ENCODE measurements around the gene IGSF21.

The IGSF21 gene

DNA sequence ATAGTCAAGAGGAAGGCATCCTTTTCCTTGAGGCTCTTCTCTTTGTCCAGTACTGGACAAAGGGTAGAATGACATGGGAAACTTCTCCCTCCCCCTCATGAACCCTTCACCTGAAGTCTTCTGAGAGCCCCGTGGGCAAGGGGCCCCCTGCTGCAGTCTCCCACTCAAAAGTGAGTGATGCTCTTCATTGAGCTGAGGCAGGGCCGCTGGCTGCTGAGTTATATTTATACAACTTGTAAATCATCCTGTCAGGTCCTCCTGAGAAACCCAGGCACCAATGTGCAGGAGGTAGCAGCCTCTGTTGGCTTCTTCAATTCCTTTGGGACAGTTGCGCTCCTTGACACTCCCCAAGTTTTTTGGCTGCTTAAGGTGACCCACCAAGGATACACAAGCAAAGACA is 150.2 kb downstream of the IGSF21 start:
- DNase-seq (ENCODE audit: low read depth in 2 of 2): no peak

- DNase-seq (ENCODE audit: low read depth in 2 of 2): no peak
Measured at GRCh38 chr1:18261891-18262290, 154.3 kb downstream of the IGSF21 start.

DNA sequence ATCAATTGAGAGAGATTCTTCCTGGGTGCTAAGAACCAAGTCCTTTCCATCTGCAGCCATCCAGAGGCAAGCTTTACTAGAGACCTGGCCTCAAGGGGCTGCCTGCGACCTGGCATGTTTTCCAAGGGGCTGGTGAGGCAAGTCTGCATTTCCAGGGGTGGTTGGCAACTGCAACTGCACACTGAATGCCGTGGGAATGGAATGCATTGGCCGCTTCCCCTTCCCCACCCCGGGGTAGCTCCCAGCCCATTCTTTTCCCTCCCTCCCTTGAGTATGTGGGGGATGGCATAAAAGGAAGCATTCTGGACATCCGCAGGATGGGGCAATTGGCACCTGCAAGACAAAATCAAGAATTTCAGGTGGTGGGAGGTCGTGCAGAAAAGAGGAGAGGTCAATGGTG is 155.1 kb downstream of the IGSF21 start:
- no peak for DNase-seq (ENCODE audit: low read depth in 2 of 2)

DNA sequence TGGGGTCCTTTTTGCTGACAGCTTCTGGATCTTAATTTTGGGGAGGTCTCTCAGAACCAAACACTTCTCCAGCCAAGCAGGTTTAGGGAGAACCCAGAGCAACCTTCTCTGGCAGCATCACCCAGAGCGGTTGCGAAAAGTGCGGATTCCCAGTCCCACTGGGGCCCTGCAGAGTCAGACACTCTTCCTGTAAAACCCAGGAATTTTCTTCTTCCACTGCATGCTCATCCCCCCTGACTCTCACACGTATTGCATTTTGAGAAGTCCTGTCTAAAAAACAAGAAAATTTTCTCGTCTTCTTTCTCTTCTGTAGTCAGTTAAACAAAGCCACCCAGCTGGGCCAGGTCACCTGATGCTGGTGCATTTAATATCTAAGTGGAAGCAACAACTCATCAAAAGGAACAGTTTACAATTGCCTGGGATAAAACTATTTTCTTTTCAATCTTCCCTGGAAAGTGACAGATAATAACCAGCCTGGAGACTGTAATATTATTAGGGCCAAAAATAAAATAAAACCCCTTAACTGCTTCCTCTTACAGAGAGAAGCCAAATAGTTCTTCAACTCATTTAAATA is 156.0 kb downstream of the IGSF21 start:
- no peak for DNase-seq (ENCODE audit: low read depth in 2 of 2)

- no peak for DNase-seq (ENCODE audit: low read depth in 2 of 2)
Measured at GRCh38 chr1:18264450-18265039, 156.9 kb downstream of the IGSF21 start.

- DNase-seq (ENCODE audit: low read depth in 2 of 2): no peak
Measured at GRCh38 chr1:18265641-18266040, 158.0 kb downstream of the IGSF21 start.

DNA sequence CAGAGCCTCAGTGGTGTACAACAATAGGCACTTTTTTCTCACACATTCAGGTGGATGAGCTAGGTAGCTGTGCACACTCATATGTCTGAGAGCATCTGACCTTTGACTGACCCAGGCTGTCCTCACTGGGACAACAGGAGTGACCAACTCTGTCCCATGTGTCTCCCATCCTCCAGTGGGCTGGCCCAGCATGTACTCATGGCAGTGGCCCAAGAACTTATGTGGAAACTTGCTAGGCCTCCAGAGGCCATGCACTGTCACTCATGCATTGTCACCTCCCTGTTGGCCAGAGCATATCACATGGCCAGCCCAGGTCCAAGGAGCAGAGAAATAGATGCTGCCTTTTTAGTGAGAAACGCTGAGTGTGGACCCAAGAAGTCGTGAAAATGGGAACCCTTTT is 158.8 kb downstream of the IGSF21 start:
- DNase-seq (ENCODE audit: low read depth in 2 of 2): no peak

DNA sequence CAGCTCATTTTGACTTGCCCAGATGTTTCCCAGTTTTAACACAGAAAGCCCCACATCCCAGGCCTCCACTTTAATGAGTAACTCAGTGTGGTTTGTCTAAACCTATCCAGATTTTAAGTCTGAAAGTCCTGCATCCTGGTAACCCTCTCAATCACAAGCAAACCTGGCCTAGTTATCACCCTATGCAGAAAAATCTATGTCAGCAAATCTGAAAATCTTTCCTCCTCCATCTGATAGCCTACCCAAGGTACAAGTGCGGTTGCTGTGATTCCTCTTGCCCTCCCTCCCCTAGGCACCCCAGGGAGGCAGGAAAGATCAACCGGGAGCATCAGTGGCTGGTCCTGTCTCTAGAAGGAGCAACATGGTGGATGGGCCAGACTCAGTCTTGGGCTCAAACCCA is 163.7 kb downstream of the IGSF21 start:
- no peak for DNase-seq (ENCODE audit: low read depth in 2 of 2)

GRCh38 chr1:18278946-18279345 is 171.3 kb downstream of the IGSF21 start:
- DNase-seq (ENCODE audit: low read depth in 2 of 2): no peak

DNA sequence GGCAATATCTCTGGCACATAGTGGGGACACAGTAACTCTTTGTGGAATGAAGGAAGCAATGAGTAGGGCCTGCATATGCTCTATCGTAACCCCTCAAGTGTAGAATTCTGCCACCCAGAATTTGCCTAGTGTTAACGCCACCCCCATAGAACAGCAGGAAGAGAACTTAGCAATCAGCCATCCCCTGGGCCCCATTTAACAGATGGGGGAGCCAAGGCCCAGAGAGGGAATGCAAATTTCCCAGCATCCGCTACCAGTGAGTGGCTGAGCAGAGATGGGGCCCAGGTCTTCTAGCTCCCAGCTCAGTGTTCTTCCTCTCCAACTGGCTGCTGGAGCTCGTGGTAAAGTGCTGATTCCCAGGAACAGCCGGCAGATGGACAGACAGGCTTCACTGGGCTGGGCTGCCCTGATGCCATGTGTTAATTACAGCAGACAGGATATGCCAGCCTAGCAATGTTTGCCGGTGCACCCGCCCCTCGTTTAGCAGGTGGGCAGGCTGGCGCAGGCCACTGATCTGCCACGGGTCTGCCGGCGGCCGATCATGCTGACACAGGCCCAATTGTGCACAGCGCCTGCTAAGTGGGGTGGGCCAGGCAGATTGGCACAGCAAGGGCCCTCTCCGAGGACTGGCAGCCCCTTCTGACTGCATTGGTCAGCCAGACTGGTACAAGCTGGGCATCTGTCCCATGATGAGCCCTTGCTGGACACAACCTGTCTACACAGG is 171.9 kb downstream of the IGSF21 start:
- DNase-seq (ENCODE audit: low read depth in 2 of 2): no peak

DNA sequence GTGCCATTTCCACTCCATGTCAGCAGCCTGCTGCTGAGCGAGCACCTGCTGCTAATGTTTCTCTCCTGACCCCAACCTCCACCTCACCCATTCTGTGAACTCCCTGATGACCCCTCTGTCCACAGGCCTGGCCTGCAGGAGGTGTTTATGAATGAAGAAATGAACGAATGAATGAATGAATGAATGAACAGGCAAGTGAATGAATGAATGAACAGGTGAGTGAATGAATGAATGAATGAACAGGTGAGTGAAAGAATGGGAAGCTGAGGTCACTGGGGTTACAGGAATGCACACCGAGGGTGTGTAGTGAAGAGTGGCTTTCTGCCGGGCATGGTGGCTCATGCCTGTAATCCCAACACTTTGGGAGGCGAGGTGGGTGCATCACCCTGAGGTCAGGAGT is 173.4 kb downstream of the IGSF21 start:
- DNase-seq (ENCODE audit: low read depth in 2 of 2): no peak

DNA sequence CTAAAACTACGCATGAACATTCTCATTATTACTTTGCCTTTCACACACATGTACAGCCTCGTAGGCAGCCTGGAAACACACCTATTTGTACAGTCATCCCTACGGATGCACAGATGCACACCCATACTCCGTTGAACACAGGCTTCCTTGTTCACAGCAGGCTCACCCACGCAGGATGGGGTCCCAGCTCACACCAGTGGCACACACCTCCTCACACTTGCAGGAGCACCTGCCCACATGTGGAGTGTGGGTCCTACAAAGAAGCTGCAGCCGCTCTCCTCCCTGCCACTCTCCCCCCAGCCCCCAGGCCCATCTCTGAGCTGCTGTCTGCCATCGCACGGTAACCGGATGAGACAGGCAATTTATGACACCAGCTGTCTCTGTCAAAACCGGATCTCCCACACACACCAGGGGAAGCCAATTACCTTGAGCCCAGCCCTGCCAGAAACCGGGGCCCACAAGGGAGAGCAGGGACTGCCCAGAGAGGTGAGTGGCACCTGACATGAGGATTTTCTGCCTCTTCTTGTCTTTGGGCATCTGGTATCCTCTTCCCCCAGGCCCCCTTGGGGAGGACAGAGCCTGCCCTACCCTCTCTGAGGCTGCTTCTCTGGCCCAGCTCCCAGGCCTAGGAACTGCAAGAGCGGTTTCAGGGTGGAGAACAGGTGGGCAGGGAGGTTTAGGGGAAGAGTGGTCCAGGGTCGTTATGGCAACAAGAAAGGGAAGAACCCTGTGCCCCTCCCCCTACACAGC is 175.4 kb downstream of the IGSF21 start:
- no peak for DNase-seq (ENCODE audit: low read depth in 2 of 2)

DNA sequence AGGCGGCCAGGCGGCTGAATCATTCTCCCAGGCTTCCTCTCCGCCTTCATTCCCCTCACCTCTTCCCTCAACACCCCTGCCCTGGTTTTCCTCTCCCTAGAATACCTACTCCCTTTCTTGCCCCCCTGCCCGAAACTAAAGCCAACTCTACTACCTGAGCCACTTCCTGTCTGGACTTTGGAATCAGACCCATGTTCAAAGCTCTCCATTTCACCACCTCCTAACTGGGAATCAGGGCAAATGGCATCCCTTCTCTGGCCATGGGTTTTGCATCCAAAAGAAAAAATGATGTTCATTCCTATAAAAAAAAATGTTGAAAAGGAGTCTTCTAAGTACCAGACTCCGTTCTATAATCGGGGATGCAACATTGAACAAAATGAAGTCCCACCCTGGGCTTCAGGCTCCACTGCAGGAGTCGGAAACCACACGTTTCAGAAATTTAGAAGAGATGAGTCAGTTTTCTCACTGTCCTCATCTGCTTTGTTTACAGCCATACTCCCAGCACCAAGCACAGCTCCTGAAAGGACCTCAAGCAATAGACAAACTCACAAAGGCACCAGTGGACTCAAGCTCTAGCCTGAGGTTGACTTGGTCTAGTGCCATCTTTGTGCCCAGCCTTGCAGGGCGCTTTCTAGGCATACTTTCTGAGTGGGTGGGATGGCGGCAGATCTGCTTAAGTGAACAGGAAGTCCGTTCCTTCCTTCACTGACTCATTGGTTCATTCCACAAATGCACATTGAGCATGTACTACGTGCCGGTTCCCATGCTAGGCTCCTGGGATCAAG is 176.2 kb downstream of the IGSF21 start:
- DNase-seq (ENCODE audit: low read depth in 2 of 2): no peak

DNA sequence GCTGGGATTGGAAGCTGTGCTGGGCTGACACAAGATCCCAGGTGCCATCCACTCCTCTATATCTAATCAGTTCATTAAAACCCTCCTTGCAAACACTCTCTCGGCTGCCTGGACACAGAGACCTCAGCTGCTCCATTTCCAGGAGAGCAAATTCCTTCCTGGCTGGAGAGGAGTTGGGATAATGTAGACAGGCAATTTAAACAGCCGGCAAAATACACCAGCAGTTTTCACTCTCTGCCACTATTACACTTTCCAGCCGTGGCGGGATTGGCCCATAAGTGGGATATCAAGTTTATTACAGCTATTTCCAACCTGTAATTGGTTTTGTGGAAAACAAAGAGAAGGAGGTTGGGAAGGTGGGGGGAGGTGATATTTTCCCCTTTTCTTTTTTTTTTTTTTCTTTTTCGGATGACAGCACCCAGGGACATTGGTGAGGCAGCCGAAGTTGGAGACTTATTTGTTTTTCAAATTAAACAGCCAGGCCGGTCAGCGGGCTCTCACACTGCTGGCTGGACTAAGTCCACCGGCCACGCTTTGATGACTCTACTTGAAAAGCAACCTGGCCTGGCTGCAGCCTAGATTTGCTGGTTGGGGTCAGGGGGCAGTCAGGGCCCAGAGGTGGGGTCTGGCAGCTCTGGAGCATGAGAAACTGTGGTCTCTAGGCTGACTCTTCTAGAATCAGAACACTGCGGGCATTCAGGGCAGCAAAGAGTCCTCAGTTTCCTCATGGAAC is 177.4 kb downstream of the IGSF21 start:
- DNase-seq (ENCODE audit: low read depth in 2 of 2): no peak

- no peak for DNase-seq (ENCODE audit: low read depth in 2 of 2)
Measured at GRCh38 chr1:18285538-18285924, 177.9 kb downstream of the IGSF21 start.

DNA sequence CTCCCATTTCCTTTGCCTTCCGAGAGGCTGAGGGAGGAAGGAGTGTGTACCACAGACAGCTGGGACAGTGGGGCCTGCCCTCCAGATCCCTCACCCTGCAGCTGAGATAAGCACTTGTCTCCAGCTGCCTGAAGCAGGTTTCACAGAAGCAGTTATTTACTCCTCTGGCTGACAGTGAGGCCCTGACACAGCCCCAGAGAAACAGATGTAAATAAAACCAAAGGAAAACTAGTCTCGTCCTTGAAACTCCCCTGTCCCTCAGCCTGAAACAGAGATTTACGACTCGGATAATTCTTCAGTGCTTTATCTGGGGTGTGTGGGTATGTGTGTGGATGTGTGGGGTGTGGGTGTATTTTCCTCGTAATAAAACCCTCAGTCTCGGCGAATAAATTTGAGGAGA is 181.1 kb downstream of the IGSF21 start:
- no peak for DNase-seq (ENCODE audit: low read depth in 2 of 2)

- no peak for DNase-seq (ENCODE audit: low read depth in 2 of 2)
Measured at GRCh38 chr1:18289597-18289996, 182.0 kb downstream of the IGSF21 start.

GRCh38 chr1:18290740-18291412 is 183.3 kb downstream of the IGSF21 start:
- no peak for DNase-seq (ENCODE audit: low read depth in 2 of 2)

GRCh38 chr1:18292531-18292930 is 184.9 kb downstream of the IGSF21 start:
- no peak for DNase-seq (ENCODE audit: low read depth in 2 of 2)

- DNase-seq (ENCODE audit: low read depth in 2 of 2): no peak
Measured at GRCh38 chr1:18293291-18293690, 185.7 kb downstream of the IGSF21 start.

Data from activated CD4-positive, alpha-beta T cell treated with anti-CD3 and anti-CD28 coated beads for 24 hours (primary cell).